Ishikawa (cell line): Measurements from ENCODE around the gene ALG2.

Experiments
- CEBPB ChIP-seq: IDR thresholded peaks from 2 replicates; pipeline ENCODE4 v1.6.1; 2012
- CREB1 ChIP-seq: IDR thresholded peaks from 2 replicates; pipeline ENCODE4 v1.6.1; 2012; ENCODE audit warnings: low read depth
- EGR1 ChIP-seq: IDR thresholded peaks from 2 replicates; pipeline ENCODE4 v1.6.1; 2012
- EP300 ChIP-seq: IDR thresholded peaks from 2 replicates; pipeline ENCODE4 v1.6.1; 2012; ENCODE audit warnings: borderline replicate concordance
- FOXM1 ChIP-seq: IDR thresholded peaks from 2 replicates; pipeline ENCODE4 v1.6.1; 2012; ENCODE audit warnings: low read depth, borderline replicate concordance
- MAX ChIP-seq: IDR thresholded peaks from 2 replicates; pipeline ENCODE4 v1.6.1; 2012
- NFIC ChIP-seq: IDR thresholded peaks from 2 replicates; pipeline ENCODE4 v1.6.1; 2012
- RAD21 ChIP-seq: IDR thresholded peaks from 2 replicates; pipeline ENCODE4 v1.6.1; 2012; ENCODE audit warnings: low read depth
- REST ChIP-seq: IDR thresholded peaks from 2 replicates; pipeline ENCODE4 v1.6.1; 2012; ENCODE audit warnings: low read depth, mild to moderate bottlenecking
- TAF1 ChIP-seq: IDR thresholded peaks from 2 replicates; pipeline ENCODE4 v1.6.1; 2012; ENCODE audit warnings: low read depth, mild to moderate bottlenecking
- TCF12 ChIP-seq: IDR thresholded peaks from 2 replicates; pipeline ENCODE4 v1.6.1; 2012; ENCODE audit warnings: low read depth
- TEAD4 ChIP-seq: IDR thresholded peaks from 2 replicates; pipeline ENCODE4 v1.6.1; 2012
- YY1 ChIP-seq: IDR thresholded peaks from 2 replicates; pipeline ENCODE4 v1.6.1; 2012; ENCODE audit warnings: low read depth
- ZBTB7A ChIP-seq: IDR thresholded peaks from 2 replicates; pipeline ENCODE4 v1.6.1; 2012; ENCODE audit warnings: low read depth
- TF ChIP-seq, protein P1 (sequence below): IDR thresholded peaks from 2 replicates; pipeline ENCODE4 v1.6.1; 2012

ALG2 gene

DNA sequence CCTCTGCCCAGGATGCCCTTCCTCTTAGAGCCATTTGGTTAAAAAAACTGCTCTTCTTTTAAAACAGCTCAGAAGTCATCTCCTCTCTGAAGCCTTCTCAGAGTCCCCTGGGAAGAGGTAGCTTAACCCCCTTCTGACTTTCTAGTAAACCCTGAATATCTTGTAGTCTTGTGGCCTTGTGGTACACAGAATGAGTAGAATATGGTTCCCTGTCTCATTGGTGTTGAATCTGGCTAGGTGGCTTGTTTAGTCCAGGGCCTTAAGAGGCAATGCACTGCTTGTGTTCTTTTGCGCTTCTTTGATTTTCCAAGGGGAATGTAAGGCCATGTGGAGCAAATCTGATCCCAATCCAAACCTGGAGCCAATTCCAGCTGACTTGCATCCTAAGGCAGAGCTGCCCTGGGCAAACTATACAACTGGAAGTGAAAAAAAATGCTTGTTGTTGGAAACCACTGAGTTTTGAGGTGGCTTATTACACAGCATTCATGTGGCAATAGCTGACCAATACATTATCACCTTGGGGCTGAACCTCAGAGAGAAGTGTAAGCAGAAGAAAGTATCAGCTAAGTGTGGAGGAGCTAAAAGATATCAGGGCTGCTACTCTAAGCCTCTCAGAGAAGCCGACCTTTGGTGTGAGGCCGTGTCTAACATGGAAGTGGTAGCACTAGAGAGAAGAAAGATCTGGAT, 31.0 kb downstream of the ALG2 start:
- TF ChIP-seq ZBTB7A (no peak), EGR1 (no peak), TEAD4 (no peak), NFIC (no peak), FOXM1 (no peak), TCF12 (no peak), TAF1 (no peak), CEBPB (no peak), MAX (no peak), REST (no peak), YY1 (no peak), EP300 (no peak), RAD21 (no peak), CREB1 (no peak)
- TF ChIP-seq, protein P1, sequence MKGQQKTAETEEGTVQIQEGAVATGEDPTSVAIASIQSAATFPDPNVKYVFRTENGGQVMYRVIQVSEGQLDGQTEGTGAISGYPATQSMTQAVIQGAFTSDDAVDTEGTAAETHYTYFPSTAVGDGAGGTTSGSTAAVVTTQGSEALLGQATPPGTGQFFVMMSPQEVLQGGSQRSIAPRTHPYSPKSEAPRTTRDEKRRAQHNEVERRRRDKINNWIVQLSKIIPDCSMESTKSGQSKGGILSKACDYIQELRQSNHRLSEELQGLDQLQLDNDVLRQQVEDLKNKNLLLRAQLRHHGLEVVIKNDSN, result no peak

DNA sequence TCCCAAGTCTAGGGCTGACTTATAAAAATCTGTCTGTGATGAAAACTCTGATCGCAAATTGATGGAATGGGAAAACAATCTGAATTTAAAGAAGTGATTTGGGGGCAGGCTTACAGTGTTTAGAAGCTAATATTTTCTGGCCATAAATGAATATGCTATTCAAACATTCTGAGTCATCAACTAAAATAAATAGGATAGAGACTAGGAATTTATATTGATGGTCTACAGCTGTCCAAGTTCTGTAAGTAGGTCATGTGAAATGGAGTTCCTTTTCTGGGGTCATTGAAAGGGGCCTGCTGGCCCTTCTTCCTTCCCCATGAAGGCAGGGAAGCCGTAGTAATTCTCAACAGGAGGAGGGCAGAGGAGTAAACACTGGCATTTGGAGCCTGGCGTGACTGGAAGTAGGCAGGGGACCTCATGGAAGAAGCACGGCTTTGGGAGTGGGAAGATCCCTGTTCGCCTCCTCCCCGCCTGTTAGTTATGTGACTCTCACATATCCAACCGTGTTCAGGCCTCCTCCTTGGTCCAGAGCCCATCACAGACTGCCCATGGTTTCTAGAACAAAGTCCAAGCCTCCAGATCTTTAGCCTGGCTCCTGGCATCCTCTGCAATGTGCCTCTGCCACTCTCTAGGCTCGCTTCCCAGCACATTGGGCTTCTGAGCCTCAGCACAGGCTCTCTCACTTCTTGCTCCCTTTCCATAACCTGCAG, 31.7 kb downstream of the ALG2 start:
- TF ChIP-seq NFIC (no peak), TAF1 (no peak), YY1 (no peak), CREB1 (no peak), ZBTB7A (no peak), CEBPB (no peak), FOXM1 (no peak), RAD21 (no peak), MAX (no peak), EGR1 (no peak), EP300 (no peak), TCF12 (no peak), TEAD4 (no peak), REST (no peak)
- TF ChIP-seq, protein P1, result no peak

DNA sequence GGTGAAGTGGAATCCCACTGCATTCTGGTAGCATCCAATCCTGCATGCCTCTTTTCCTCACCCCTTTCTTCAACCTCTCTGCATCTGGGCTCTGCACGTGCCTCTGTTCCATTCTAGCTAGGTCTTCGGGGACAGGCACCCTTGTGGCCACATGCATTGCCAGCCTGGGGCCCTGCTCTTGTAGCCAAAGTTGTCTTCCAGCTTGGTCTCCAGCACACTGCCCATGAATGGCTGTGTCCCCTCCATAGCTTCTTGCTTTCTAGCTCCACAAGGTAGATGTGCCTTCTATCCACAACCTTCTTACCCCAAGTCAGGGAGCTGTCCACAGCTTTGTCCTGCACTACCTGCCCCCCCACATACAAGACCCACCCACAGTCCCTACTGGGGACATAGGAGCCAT, 32.6 kb downstream of the ALG2 start:
- TF ChIP-seq ZBTB7A, result no peak

DNA sequence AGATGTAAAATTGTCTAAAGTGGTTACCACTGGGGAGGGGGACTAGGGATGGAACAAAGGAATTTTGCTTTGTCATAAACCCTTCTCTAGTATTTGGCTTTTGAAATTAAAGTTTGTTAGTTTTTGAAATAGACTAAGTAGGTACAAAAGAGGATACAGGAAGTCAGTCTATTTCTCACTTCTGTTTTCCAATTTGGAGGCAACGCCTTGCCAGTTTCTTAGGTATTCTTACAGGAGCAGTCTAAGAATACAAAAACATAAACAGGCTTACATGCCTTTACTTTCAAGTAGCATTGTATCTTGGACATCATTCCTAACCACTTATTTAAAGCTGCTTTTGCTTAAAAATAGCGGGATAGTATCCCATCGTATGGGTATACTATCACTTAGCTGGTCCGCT, 34.4 kb downstream of the ALG2 start:
- TF ChIP-seq ZBTB7A (no peak), MAX (no peak), TCF12 (no peak), YY1 (no peak)

DNA sequence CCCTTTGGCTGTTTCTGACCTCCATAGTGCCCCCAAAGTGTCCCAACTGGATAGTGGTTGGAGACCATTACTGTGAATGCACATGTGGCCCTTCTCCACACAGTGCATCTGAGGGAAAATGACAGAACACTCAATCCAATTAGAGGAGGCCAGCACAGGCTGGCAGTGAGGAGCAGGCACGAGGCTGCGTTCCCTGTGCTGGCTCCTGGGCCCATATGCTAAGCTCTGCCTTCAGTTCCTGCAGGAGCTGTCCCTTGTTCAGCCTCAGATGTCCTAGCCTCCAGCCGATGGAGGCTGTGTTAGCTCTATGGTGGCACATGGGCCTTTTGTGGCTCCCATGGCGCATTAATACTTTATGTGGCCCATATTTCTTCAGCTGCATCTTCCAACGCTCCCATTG, 35.8 kb downstream of the ALG2 start:
- TF ChIP-seq ZBTB7A (no peak), REST (no peak), EP300 (no peak), EGR1 (no peak), NFIC (no peak), TEAD4 (no peak), TAF1 (no peak), MAX (no peak), RAD21 (no peak), CEBPB (no peak), YY1 (no peak), TCF12 (no peak), FOXM1 (no peak), CREB1 (no peak)
- TF ChIP-seq, protein P1, result no peak
